Neural progenitor cell (in vitro differentiated cells): ENCODE results near the gene RAPH1.

Experiments
- CTCF ChIP-seq: fragments of 200-600 bp; sonication (generic); IDR thresholded peaks from 2 replicates; pipeline ENCODE4 v1.5.1; 2017; ENCODE audit warnings: antibody characterized with exemption, mild to moderate bottlenecking
- EZH2 ChIP-seq: fragments of 200-600 bp; sonication (generic); IDR thresholded peaks from 2 replicates; pipeline ENCODE4 v1.6.1; 2017; ENCODE audit warnings: antibody characterized with exemption, mild to moderate bottlenecking, moderate library complexity
- EZH2phosphoT487 ChIP-seq: fragments of 200-600 bp; sonication (generic); IDR thresholded peaks from 2 replicates; pipeline ENCODE4 v1.6.1; 2017; ENCODE audit warnings: antibody characterized with exemption

- TF ChIP-seq EZH2phosphoT487 = no peak
- TF ChIP-seq CTCF = no peak
- TF ChIP-seq EZH2 = no peak
These were observed 37.2 kb upstream of the RAPH1 start for GRCh38 chr2:203572316-203572715.
